Measurements from ENCODE around the gene PDE1A. TPM values are rescaled to one million over a fixed set of nuclear protein-coding genes. Genes with fewer than 3 reads are reported as not detected.

PDE1A gene
- total and polyA plus RNA-seq, 10 of the 15 experiments (the other 5 are each of a cell fraction or from before 2014, with no cell fraction given), result 1.1 TPM; not detected in 9

GRCh38 chr2:182283512-182283911 is 143.3 kb downstream of the PDE1A start:
- no peaks in the 10 kb centered on the region for H4K20me1 ChIP-seq (ENCODE audit: control insufficient read depth, insufficient read depth)
- no peak overlapping the region for H3K4me3 ChIP-seq
- FAIRE-seq (no peak), ATAC-seq (no peak), DNase-seq (ENCODE audit: low read depth, low spot score) (no peak)
- H3K4me1 ChIP-seq (ENCODE audit: control insufficient read depth, insufficient read depth, low read length), result no peaks in the 10 kb centered on the region
- BruUV-seq (replicated peaks), result no TSS peak
- ChIA-PET POLR2A (no interaction called here), SMC1A (ENCODE audit: uncharacterized antibody, unreplicated experiment) (no interaction called here), CTCF (no interaction called here), RAD21 (ENCODE audit: unreplicated experiment) (no interaction called here)
- H2AFZ ChIP-seq (ENCODE audit: control insufficient read depth, low read depth, low read length), result no peak overlapping the region
- H3K79me2 ChIP-seq (ENCODE audit: control insufficient read depth, insufficient read depth, low read length), result no peaks in the 10 kb centered on the region
- H3K36me3 ChIP-seq (ENCODE audit: control insufficient read depth in 2 of 2, insufficient read depth in 2 of 2, low read length in 1 of 2), result no peaks in the 10 kb centered on the region
- H3K27ac ChIP-seq (ENCODE audit: control insufficient read depth, insufficient read depth), result no peak overlapping the region
- in situ Hi-C loops (cut with MboI) (no loop called here), intact Hi-C loops (cut with micrococcal nuclease; ENCODE audit: unreplicated experiment) (no loop called here)
- no peak overlapping the region for H3K9ac ChIP-seq (ENCODE audit: control insufficient read depth, insufficient read depth, low read length)
- H3K9me3 ChIP-seq (replicated peaks; ENCODE audit: control insufficient read depth, insufficient read depth, low read length), result no peaks in the 10 kb centered on the region
- no peak for TF ChIP-seq ZSCAN29 (IDR thresholded peaks at IDR 0.05)
- no peak for TF ChIP-seq NBN (IDR thresholded peaks at IDR 0.05)
- TF ChIP-seq MLLT1 (IDR thresholded peaks at IDR 0.05), result no peak
- no peak for TF ChIP-seq POLR2AphosphoS2 (IDR thresholded peaks at IDR 0.05; ENCODE audit: low read depth, low read length)
- TF ChIP-seq ZBTB33 (IDR thresholded peaks at IDR 0.05), result no peak
- TF ChIP-seq CHD2 (IDR thresholded peaks at IDR 0.05; ENCODE audit: borderline replicate concordance, low read depth, low read length), result no peak
- no peak for TF ChIP-seq CBX3 (IDR thresholded peaks at IDR 0.05; ENCODE audit: borderline replicate concordance, low read depth)
- no peak for TF ChIP-seq CEBPB (IDR thresholded peaks at IDR 0.05; ENCODE audit: borderline replicate concordance in 1 of 2, low read depth in 2 of 2, low read length in 2 of 2)
- TF ChIP-seq, protein P1, sequence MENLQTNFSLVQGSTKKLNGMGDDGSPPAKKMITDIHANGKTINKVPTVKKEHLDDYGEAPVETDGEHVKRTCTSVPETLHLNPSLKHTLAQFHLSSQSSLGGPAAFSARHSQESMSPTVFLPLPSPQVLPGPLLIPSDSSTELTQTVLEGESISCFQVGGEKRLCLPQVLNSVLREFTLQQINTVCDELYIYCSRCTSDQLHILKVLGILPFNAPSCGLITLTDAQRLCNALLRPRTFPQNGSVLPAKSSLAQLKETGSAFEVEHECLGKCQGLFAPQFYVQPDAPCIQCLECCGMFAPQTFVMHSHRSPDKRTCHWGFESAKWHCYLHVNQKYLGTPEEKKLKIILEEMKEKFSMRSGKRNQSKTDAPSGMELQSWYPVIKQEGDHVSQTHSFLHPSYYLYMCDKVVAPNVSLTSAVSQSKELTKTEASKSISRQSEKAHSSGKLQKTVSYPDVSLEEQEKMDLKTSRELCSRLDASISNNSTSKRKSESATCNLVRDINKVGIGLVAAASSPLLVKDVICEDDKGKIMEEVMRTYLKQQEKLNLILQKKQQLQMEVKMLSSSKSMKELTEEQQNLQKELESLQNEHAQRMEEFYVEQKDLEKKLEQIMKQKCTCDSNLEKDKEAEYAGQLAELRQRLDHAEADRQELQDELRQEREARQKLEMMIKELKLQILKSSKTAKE (IDR thresholded peaks at IDR 0.05; ENCODE audit: low read depth, poor library complexity, severe bottlenecking), result no peak
- no peak overlapping the region for H3K4me2 ChIP-seq (ENCODE audit: control insufficient read depth, insufficient read depth)
- 0 out of 4 replicates have a peak, but pooled peaks cover 0 to 2% of the 10 kb centered on the region in 2 experiments for H3K27me3 ChIP-seq (replicated peaks in 1 of 2; ENCODE audit: control insufficient read depth in 2 of 2, insufficient read depth in 2 of 2, low read length in 1 of 2)
- whole genome bisulfite sequencing (ENCODE audit: insufficient coverage, insufficient replicate concordance, low lambda C conversion rate, missing lambda C conversion rate), result 10% methylated on average over 3 of the region's 3 CpGs

All from GM12878 (cell line).